WTC11 (cell line): ENCODE data around the gene GABRR3. TPM values are rescaled to one million over a fixed set of nuclear protein-coding genes. Genes with fewer than 3 reads are reported as not detected.

Source experiments
- ATAC-seq: fragments of 200-7000 bp; cut with Tn5 transposase; 2 replicates; pipeline ENCODE4 v1.10.0; 2021; ENCODE audit warnings: mild to moderate bottlenecking, moderate library complexity
- CTCF ChIA-PET: fragments of 300-600 bp; sonication (Branson Sonifier 250); formaldehyde crosslinking; loops from one replicate; lab custom pipeline; 2021; ENCODE audit warnings: antibody characterized with exemption; lab: Charles Lee
- POLR2A ChIA-PET: fragments of 350-600 bp; sonication (Branson Sonifier 250); formaldehyde crosslinking; loops from one replicate; lab custom pipeline; 2021; ENCODE audit warnings: antibody characterized with exemption; lab: Charles Lee
- DNase-seq: peaks from one replicate; pipeline ENCODE4 v3.0.0; 2021; ENCODE audit warnings: low spot score
- H3K27ac Mint-ChIP-seq: 2 replicates; pipeline ENCODE4 v1.8.0; 2021; ENCODE audit warnings: mixed read lengths
- H3K27me3 Mint-ChIP-seq: 2 replicates; pipeline ENCODE4 v1.8.0; 2021; ENCODE audit warnings: low read depth, mild to moderate bottlenecking, moderate library complexity, mixed read lengths
- H3K36me3 Mint-ChIP-seq: 2 replicates; pipeline ENCODE4 v1.8.0; 2021; ENCODE audit warnings: mixed read lengths
- H3K4me1 Mint-ChIP-seq: 2 replicates; pipeline ENCODE4 v1.8.0; 2022; ENCODE audit warnings: mixed read lengths
- H3K4me3 Mint-ChIP-seq: 2 replicates; pipeline ENCODE4 v1.8.0; 2021; ENCODE audit warnings: mild to moderate bottlenecking, moderate library complexity, mixed read lengths
- H3K9me3 Mint-ChIP-seq: 2 replicates; pipeline ENCODE4 v1.8.0; 2021; ENCODE audit warnings: mixed read lengths
- ATF3 ChIP-seq: sonication (generic); formaldehyde crosslinking; conservative IDR thresholded peaks from 2 replicates; pipeline ENCODE4 v1.8.1; 2022; ENCODE audit warnings: mild to moderate bottlenecking, missing genetic modification reagents
- CREM ChIP-seq: sonication (generic); formaldehyde crosslinking; IDR thresholded peaks from 2 replicates; pipeline ENCODE4 v1.8.1; 2022; ENCODE audit warnings: mild to moderate bottlenecking, missing genetic modification reagents, moderate library complexity
- E2F5 ChIP-seq: sonication (generic); formaldehyde crosslinking; IDR thresholded peaks from 2 replicates; pipeline ENCODE4 v1.8.1; 2022; ENCODE audit warnings: mild to moderate bottlenecking, moderate library complexity, missing genetic modification reagents
- GABPB1 ChIP-seq: sonication (generic); formaldehyde crosslinking; IDR thresholded peaks from 2 replicates; pipeline ENCODE4 v1.8.1; 2023; ENCODE audit warnings: mild to moderate bottlenecking, missing genetic modification reagents
- GRHL2 ChIP-seq: fragments of 250-450 bp; sonication (Bioruptor Pico); IDR thresholded peaks from 2 replicates; pipeline ENCODE4 v1.8.0; 2022; ENCODE audit warnings: mild to moderate bottlenecking, moderate library complexity; ENCODE audit not compliant: insufficient replicate concordance, severe bottlenecking
- NFE2L1 ChIP-seq: sonication (generic); formaldehyde crosslinking; IDR thresholded peaks from 2 replicates; pipeline ENCODE4 v1.8.1; 2023; ENCODE audit warnings: missing genetic modification reagents
- SP1 ChIP-seq: sonication (generic); formaldehyde crosslinking; conservative IDR thresholded peaks from 2 replicates; pipeline ENCODE4 v1.8.1; 2022; ENCODE audit warnings: missing genetic modification reagents
- ZBTB43 ChIP-seq: sonication (generic); formaldehyde crosslinking; IDR thresholded peaks from 2 replicates; pipeline ENCODE4 v1.8.1; 2023; ENCODE audit warnings: mild to moderate bottlenecking, missing genetic modification reagents
- ZNF317 ChIP-seq: sonication (generic); formaldehyde crosslinking; IDR thresholded peaks from 2 replicates; pipeline ENCODE4 v1.8.1; 2023; ENCODE audit warnings: low read depth, mild to moderate bottlenecking, moderate library complexity, missing genetic modification reagents, borderline replicate concordance
- ZNF423 ChIP-seq: fragments of 250-450 bp; sonication (Bioruptor Pico); IDR thresholded peaks from 2 replicates; pipeline ENCODE4 v2.1.2; 2022; ENCODE audit warnings: mild to moderate bottlenecking, moderate library complexity
- total RNA-seq: library from RNA; stranded (reverse); gene quantifications from 3 replicates; pipeline ENCODE4 v1.2.3, GENCODE V29; 2021
- TF ChIP-seq, protein P1 (sequence below): sonication (generic); formaldehyde crosslinking; IDR thresholded peaks from 2 replicates; pipeline ENCODE4 v1.8.0; 2022; ENCODE audit warnings: mild to moderate bottlenecking, missing genetic modification reagents
- TF ChIP-seq, protein P2 (sequence below): fragments of 250-450 bp; sonication (Bioruptor Pico); conservative IDR thresholded peaks from 2 replicates; pipeline ENCODE4 v1.9.0; 2021; ENCODE audit warnings: mild to moderate bottlenecking
- TF ChIP-seq, protein P3 (sequence below): sonication (generic); formaldehyde crosslinking; IDR thresholded peaks from 2 replicates; pipeline ENCODE4 v1.8.1; 2023; ENCODE audit warnings: mild to moderate bottlenecking, moderate library complexity, missing genetic modification reagents
- TF ChIP-seq, protein P4 (sequence below): sonication (generic); formaldehyde crosslinking; IDR thresholded peaks from 2 replicates; pipeline ENCODE4 v1.8.1; 2023; ENCODE audit warnings: mild to moderate bottlenecking, missing genetic modification reagents, borderline replicate concordance
- TF ChIP-seq, protein P5 (sequence below): fragments of 200-600 bp; IDR thresholded peaks from 2 replicates; pipeline ENCODE4 v1.8.0; 2022; ENCODE audit warnings: antibody characterized with exemption

Gene GABRR3
- total RNA-seq, 1 experiment from 2014 or later = not detected

GRCh38 chr3:98048586-98048985 lies 13.5 kb upstream of the GABRR3 start:
- TF ChIP-seq ZNF317 (CRISPR knock-in tag) = no peak
- no peak for TF ChIP-seq SP1
- TF ChIP-seq GABPB1 = no peak
- no peak for TF ChIP-seq CREM
- TF ChIP-seq GRHL2 (CRISPR knock-in tag) = no peak
- TF ChIP-seq, all 79 proteins: peak for 0
- ChIA-PET POLR2A (no interaction called here), CTCF (no interaction called here)
- no peak for DNase-seq
- no peak overlapping the region for H3K4me3 Mint-ChIP-seq
- H3K27me3 Mint-ChIP-seq = no peaks in the 10 kb centered on the region
- ATAC-seq = no peak
- no peaks in the 10 kb centered on the region for H3K9me3 Mint-ChIP-seq
- no peaks in the 10 kb centered on the region for H3K36me3 Mint-ChIP-seq
- H3K27ac Mint-ChIP-seq = no peak overlapping the region
- no peaks in the 10 kb centered on the region for H3K4me1 Mint-ChIP-seq

DNA sequence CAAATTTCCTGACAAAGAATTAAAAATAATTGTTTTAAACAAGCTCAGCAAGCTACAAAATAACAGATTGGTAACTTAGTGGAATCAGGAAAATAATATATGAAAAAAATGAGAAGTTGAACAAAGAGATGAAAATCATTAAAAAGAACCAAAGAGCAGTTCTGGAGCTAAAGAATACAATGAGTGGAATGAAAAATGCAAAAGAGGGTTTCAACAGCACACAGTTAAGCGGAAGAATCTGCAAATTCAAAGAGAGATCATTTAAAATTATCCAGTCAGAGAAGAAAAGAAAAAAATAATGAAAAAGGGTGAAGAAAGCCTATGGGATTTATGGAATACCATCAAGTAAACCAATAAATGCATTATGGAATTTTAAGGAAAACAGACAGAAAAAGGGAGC lies 6.2 kb upstream of the GABRR3 start:
- peaks cover 28% of the 10 kb centered on the region for H3K9me3 Mint-ChIP-seq
- CTCF ChIA-PET = interaction anchor here (1.1 to 4.4 kb wide), 2 partner anchors 288 to 303 kb away, joined by 3 to 41 read pairs; no protein-coding TSS in a partner anchor
- TF ChIP-seq, protein P1, sequence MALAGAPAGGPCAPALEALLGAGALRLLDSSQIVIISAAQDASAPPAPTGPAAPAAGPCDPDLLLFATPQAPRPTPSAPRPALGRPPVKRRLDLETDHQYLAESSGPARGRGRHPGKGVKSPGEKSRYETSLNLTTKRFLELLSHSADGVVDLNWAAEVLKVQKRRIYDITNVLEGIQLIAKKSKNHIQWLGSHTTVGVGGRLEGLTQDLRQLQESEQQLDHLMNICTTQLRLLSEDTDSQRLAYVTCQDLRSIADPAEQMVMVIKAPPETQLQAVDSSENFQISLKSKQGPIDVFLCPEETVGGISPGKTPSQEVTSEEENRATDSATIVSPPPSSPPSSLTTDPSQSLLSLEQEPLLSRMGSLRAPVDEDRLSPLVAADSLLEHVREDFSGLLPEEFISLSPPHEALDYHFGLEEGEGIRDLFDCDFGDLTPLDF (CRISPR knock-in tag) = no peak
- no peak for TF ChIP-seq E2F5 (CRISPR knock-in tag)
- TF ChIP-seq, protein P2, sequence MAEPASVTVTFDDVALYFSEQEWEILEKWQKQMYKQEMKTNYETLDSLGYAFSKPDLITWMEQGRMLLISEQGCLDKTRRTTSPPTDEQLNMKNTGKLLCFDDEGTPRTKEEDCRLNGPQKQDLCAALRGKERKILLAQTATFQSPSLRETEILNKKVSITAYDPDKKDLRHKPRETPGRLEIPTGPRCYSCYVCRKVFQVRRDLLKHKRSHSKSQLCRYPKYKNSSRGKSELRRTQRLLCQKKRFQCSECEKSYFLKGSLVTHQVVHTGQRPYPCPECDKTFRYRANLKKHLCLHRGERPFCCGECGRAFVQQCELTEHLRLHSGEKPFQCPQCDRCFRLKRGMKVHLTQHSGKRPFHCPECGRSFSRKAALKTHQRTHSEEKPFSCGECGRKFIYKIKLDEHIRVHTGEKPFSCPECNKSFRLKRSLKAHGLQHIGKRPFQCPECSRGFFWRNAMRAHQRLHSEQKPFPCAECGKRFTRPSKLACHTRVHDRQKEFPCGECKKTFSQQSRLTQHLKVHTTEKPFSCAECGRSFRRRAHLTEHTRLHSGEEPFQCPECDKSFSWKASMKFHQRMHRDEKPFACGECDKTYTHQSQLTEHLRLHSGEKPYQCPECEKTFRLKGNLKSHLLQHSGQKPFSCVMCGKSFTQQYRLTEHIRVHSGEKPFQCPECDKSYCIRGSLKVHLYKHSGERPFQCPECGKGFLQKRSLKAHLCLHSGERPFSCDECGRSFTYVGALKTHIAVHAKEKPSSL = no peak
- no peak for TF ChIP-seq ZNF423 (CRISPR knock-in tag)
- no peak for TF ChIP-seq NFE2L1
- TF ChIP-seq, protein P3, sequence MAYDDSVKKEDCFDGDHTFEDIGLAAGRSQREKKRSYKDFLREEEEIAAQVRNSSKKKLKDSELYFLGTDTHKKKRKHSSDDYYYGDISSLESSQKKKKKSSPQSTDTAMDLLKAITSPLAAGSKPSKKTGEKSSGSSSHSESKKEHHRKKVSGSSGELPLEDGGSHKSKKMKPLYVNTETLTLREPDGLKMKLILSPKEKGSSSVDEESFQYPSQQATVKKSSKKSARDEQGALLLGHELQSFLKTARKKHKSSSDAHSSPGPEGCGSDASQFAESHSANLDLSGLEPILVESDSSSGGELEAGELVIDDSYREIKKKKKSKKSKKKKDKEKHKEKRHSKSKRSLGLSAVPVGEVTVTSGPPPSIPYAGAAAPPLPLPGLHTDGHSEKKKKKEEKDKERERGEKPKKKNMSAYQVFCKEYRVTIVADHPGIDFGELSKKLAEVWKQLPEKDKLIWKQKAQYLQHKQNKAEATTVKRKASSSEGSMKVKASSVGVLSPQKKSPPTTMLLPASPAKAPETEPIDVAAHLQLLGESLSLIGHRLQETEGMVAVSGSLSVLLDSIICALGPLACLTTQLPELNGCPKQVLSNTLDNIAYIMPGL (CRISPR knock-in tag) = no peak
- TF ChIP-seq ZBTB43 (CRISPR knock-in tag) = no peak
- TF ChIP-seq, protein P4, sequence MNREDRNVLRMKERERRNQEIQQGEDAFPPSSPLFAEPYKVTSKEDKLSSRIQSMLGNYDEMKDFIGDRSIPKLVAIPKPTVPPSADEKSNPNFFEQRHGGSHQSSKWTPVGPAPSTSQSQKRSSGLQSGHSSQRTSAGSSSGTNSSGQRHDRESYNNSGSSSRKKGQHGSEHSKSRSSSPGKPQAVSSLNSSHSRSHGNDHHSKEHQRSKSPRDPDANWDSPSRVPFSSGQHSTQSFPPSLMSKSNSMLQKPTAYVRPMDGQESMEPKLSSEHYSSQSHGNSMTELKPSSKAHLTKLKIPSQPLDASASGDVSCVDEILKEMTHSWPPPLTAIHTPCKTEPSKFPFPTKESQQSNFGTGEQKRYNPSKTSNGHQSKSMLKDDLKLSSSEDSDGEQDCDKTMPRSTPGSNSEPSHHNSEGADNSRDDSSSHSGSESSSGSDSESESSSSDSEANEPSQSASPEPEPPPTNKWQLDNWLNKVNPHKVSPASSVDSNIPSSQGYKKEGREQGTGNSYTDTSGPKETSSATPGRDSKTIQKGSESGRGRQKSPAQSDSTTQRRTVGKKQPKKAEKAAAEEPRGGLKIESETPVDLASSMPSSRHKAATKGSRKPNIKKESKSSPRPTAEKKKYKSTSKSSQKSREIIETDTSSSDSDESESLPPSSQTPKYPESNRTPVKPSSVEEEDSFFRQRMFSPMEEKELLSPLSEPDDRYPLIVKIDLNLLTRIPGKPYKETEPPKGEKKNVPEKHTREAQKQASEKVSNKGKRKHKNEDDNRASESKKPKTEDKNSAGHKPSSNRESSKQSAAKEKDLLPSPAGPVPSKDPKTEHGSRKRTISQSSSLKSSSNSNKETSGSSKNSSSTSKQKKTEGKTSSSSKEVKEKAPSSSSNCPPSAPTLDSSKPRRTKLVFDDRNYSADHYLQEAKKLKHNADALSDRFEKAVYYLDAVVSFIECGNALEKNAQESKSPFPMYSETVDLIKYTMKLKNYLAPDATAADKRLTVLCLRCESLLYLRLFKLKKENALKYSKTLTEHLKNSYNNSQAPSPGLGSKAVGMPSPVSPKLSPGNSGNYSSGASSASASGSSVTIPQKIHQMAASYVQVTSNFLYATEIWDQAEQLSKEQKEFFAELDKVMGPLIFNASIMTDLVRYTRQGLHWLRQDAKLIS (CRISPR knock-in tag) = no peak
- TF ChIP-seq ATF3 = no peak
- TF ChIP-seq, protein P5, sequence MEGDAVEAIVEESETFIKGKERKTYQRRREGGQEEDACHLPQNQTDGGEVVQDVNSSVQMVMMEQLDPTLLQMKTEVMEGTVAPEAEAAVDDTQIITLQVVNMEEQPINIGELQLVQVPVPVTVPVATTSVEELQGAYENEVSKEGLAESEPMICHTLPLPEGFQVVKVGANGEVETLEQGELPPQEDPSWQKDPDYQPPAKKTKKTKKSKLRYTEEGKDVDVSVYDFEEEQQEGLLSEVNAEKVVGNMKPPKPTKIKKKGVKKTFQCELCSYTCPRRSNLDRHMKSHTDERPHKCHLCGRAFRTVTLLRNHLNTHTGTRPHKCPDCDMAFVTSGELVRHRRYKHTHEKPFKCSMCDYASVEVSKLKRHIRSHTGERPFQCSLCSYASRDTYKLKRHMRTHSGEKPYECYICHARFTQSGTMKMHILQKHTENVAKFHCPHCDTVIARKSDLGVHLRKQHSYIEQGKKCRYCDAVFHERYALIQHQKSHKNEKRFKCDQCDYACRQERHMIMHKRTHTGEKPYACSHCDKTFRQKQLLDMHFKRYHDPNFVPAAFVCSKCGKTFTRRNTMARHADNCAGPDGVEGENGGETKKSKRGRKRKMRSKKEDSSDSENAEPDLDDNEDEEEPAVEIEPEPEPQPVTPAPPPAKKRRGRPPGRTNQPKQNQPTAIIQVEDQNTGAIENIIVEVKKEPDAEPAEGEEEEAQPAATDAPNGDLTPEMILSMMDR = no peak
- TF ChIP-seq, all 79 proteins: peak for 0
- H3K36me3 Mint-ChIP-seq = peaks cover 11% of the 10 kb centered on the region
- no peak overlapping the region for H3K4me3 Mint-ChIP-seq
- no peak overlapping the region; the same call in 1 of the 2 replicates for H3K27ac Mint-ChIP-seq
- POLR2A ChIA-PET = no interaction called here
- DNase-seq (no peak), ATAC-seq (no peak)
- H3K4me1 Mint-ChIP-seq = 0 out of 2 replicates have a peak, but pooled peaks cover 3% of the 10 kb centered on the region
- no peaks in the 10 kb centered on the region for H3K27me3 Mint-ChIP-seq
